HepG2 (cell line): ENCODE measurements around the gene OSBPL2. TPM values are rescaled to one million over a fixed set of nuclear protein-coding genes. Genes with fewer than 3 reads are reported as not detected.

Experiments
- BCL6 ChIP-seq: IDR thresholded peaks from 2 replicates; pipeline ENCODE4 v1.6.1; 2016; ENCODE audit warnings: missing genetic modification reagents, missing compliant biosample characterization
- HMG20B ChIP-seq: conservative IDR thresholded peaks from 2 replicates; pipeline ENCODE4 v1.6.1; 2016; ENCODE audit warnings: missing genetic modification reagents, missing compliant biosample characterization
- MTF2 ChIP-seq: sonication (generic); formaldehyde crosslinking; IDR thresholded peaks from 2 replicates; pipeline ENCODE4 v1.5.0; 2020; ENCODE audit warnings: missing genetic modification reagents, borderline replicate concordance
- MZF1 ChIP-seq: sonication (generic); formaldehyde crosslinking; IDR thresholded peaks from 2 replicates; pipeline ENCODE4 v1.8.1; 2023; ENCODE audit warnings: mild to moderate bottlenecking, missing genetic modification reagents, borderline replicate concordance
- SKI ChIP-seq: fragments of 450-650 bp; IDR thresholded peaks from one replicate; pipeline ENCODE4 v1.6.1; 2018; ENCODE audit warnings: mild to moderate bottlenecking; ENCODE audit not compliant: partially characterized antibody
- ZNF260 ChIP-seq: sonication (generic); formaldehyde crosslinking; IDR thresholded peaks from 2 replicates; pipeline ENCODE4 v1.4.0; 2020; ENCODE audit warnings: missing genetic modification reagents, low read depth, mild to moderate bottlenecking, borderline replicate concordance
- ZNF577 ChIP-seq: sonication (generic); formaldehyde crosslinking; IDR thresholded peaks from 2 replicates; pipeline ENCODE4 v1.4.0; 2020; ENCODE audit warnings: mild to moderate bottlenecking, low read depth, missing genetic modification reagents, borderline replicate concordance
- ZNF7 ChIP-seq: IDR thresholded peaks from 2 replicates; pipeline ENCODE4 v1.6.1; 2016; ENCODE audit warnings: missing biosample characterization, missing genetic modification reagents
- ZNF747 ChIP-seq: sonication (generic); formaldehyde crosslinking; IDR thresholded peaks from 2 replicates; pipeline ENCODE4 v1.8.1; 2023; ENCODE audit warnings: missing genetic modification reagents, mild to moderate bottlenecking, borderline replicate concordance
- ZNF788 ChIP-seq: sonication (generic); formaldehyde crosslinking; IDR thresholded peaks from 2 replicates; pipeline ENCODE4 v1.5.0; 2020; ENCODE audit warnings: mild to moderate bottlenecking, missing genetic modification reagents, borderline replicate concordance
- polyA plus RNA-seq, 8 experiments: library from polyadenylated mRNA; depleted of rRNA in 3 of 8; stranded (reverse) in 7 of 8; unstranded in 1 of 8; fragments of >200 nt; fragmentation: Illumina TruSeq in 4 of 8; extraction: Trizol in 4 of 8; gene quantifications; 2 replicates each; pipeline versions ENCODE4 v1.2.1 to v1.2.3, GENCODE V29; 2011 to 2016; ENCODE audit warnings: low read depth in 4 of 8, missing spikeins in 1 of 8, mixed read lengths in 1 of 8; ENCODE audit not compliant: insufficient read depth in 1 of 8
- total RNA-seq, 5 experiments: library from RNA; depleted of rRNA; stranded (reverse); fragments of >200 nt; fragmentation: Illumina TruSeq; extraction: Trizol; gene quantifications; 2 replicates each; pipeline ENCODE4 v1.2.3, GENCODE V29; 2016; ENCODE audit warnings: low read depth in 1 of 5
- TF ChIP-seq, protein P1 (sequence below): sonication (generic); formaldehyde crosslinking; IDR thresholded peaks from 2 replicates; pipeline ENCODE4 v1.8.1; 2023; ENCODE audit warnings: missing genetic modification reagents, mild to moderate bottlenecking, borderline replicate concordance
- TF ChIP-seq, protein P2 (sequence below): IDR thresholded peaks from 2 replicates; pipeline ENCODE4 v1.6.1; 2018; ENCODE audit warnings: missing genetic modification reagents, mild to moderate bottlenecking, missing compliant biosample characterization
- TF ChIP-seq, protein P3 (sequence below): sonication (generic); formaldehyde crosslinking; IDR thresholded peaks from 2 replicates; pipeline ENCODE4 v1.5.1; 2020; ENCODE audit warnings: missing genetic modification reagents, mild to moderate bottlenecking, borderline replicate concordance
- TF ChIP-seq, protein P4 (sequence below), 2 experiments: fragments of 450-650 bp in 1 of 2; sonication (generic) in 1 of 2; formaldehyde crosslinking; IDR thresholded peaks; 2 replicates each; pipeline versions ENCODE4 v1.5.0 to v1.8.0; 2020 to 2022; ENCODE audit warnings: mild to moderate bottlenecking in 1 of 2, missing genetic modification reagents in 1 of 2
- TF ChIP-seq, protein P5 (sequence below): IDR thresholded peaks from 2 replicates; pipeline ENCODE4 v1.6.1; 2016; ENCODE audit warnings: missing biosample characterization, missing genetic modification reagents, low read depth
- TF ChIP-seq, protein P6 (sequence below): sonication (generic); formaldehyde crosslinking; IDR thresholded peaks from 2 replicates; pipeline ENCODE4 v1.5.1; 2020; ENCODE audit warnings: missing genetic modification reagents, mild to moderate bottlenecking, borderline replicate concordance
- TF ChIP-seq, protein P7 (sequence below): IDR thresholded peaks from 2 replicates; pipeline ENCODE4 v1.6.1; 2016; ENCODE audit warnings: mild to moderate bottlenecking
- TF ChIP-seq, protein P8 (sequence below): sonication (generic); formaldehyde crosslinking; conservative IDR thresholded peaks from 2 replicates; pipeline ENCODE4 v1.8.0; 2022; ENCODE audit warnings: missing genetic modification reagents

OSBPL2 gene
- total and polyA plus RNA-seq, 2 of the 13 experiments (the other 11 are each of a cell fraction or from before 2014, with no cell fraction given), result 18.5 to 37.4 TPM

DNA sequence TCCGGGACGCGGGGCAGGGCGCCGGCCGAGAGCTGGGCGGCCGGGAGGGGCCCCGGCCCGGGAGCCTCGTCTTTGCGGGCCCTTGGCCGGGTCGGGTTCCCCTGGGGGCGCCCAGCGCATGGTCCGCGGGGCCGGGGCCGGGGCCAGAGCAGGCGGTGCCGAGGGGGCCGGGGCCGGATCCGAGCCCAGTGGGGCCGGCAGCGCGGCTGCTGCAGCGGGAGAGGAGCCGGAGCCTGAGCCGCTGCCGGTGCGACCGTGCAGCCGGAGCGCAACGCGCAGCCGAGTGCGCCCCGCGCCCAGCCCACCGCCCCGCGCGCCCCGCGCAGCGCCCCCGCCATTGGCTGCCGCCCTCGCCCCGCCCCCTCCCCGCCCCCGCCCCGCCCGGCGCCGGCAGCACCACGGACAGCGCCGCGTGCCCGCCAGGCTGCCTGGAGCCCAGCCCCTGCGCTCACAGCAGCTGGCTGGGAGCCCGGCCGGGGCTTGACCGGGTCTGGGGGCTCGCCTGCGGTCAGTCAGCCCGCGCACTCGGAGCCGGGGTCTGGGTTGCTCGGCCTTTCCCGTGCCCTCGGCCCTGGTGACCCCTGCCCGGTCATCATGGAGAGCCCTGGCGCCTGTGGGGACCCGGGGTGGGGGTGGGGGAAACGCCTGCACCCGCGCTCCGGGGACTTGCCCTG, 18.2 kb upstream of the OSBPL2 start, which contains the start of gene HRH3 (continued):
- TF ChIP-seq, protein P1, sequence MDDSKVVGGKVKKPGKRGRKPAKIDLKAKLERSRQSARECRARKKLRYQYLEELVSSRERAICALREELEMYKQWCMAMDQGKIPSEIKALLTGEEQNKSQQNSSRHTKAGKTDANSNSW (CRISPR knock-in tag), result 0 out of 2 replicates have a peak, but pooled peaks have one; percentile 77
- TF ChIP-seq SKI (no peak), ZNF577 (CRISPR knock-in tag) (no peak), ZNF7 (CRISPR knock-in tag) (no peak), BCL6 (CRISPR knock-in tag) (peak; percentile 51; the same call in 1 of the 2 replicates), MZF1 (CRISPR knock-in tag) (no peak), ZNF260 (CRISPR knock-in tag) (no peak), HMG20B (0 out of 2 replicates have a peak, but pooled peaks have one; percentile 35), ZNF747 (CRISPR knock-in tag) (no peak), ZNF788 (peak; percentile 29; the same call in 1 of the 2 replicates), MTF2 (CRISPR knock-in tag) (peak; percentile 90; the same call in 1 of the 2 replicates)
- TF ChIP-seq, protein P2, sequence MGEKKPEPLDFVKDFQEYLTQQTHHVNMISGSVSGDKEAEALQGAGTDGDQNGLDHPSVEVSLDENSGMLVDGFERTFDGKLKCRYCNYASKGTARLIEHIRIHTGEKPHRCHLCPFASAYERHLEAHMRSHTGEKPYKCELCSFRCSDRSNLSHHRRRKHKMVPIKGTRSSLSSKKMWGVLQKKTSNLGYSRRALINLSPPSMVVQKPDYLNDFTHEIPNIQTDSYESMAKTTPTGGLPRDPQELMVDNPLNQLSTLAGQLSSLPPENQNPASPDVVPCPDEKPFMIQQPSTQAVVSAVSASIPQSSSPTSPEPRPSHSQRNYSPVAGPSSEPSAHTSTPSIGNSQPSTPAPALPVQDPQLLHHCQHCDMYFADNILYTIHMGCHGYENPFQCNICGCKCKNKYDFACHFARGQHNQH (CRISPR knock-in tag), result no peak; the same call in 1 of the 2 replicates
- TF ChIP-seq, protein P3, sequence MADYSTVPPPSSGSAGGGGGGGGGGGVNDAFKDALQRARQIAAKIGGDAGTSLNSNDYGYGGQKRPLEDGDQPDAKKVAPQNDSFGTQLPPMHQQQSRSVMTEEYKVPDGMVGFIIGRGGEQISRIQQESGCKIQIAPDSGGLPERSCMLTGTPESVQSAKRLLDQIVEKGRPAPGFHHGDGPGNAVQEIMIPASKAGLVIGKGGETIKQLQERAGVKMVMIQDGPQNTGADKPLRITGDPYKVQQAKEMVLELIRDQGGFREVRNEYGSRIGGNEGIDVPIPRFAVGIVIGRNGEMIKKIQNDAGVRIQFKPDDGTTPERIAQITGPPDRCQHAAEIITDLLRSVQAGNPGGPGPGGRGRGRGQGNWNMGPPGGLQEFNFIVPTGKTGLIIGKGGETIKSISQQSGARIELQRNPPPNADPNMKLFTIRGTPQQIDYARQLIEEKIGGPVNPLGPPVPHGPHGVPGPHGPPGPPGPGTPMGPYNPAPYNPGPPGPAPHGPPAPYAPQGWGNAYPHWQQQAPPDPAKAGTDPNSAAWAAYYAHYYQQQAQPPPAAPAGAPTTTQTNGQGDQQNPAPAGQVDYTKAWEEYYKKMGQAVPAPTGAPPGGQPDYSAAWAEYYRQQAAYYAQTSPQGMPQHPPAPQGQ (CRISPR knock-in tag), result no peak
- TF ChIP-seq, protein P4, sequence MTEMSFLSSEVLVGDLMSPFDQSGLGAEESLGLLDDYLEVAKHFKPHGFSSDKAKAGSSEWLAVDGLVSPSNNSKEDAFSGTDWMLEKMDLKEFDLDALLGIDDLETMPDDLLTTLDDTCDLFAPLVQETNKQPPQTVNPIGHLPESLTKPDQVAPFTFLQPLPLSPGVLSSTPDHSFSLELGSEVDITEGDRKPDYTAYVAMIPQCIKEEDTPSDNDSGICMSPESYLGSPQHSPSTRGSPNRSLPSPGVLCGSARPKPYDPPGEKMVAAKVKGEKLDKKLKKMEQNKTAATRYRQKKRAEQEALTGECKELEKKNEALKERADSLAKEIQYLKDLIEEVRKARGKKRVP (CRISPR knock-in tag; IDR thresholded peaks at IDR 0.05), result no peak; a peak in 1 of 4 replicates
- TF ChIP-seq, protein P5, sequence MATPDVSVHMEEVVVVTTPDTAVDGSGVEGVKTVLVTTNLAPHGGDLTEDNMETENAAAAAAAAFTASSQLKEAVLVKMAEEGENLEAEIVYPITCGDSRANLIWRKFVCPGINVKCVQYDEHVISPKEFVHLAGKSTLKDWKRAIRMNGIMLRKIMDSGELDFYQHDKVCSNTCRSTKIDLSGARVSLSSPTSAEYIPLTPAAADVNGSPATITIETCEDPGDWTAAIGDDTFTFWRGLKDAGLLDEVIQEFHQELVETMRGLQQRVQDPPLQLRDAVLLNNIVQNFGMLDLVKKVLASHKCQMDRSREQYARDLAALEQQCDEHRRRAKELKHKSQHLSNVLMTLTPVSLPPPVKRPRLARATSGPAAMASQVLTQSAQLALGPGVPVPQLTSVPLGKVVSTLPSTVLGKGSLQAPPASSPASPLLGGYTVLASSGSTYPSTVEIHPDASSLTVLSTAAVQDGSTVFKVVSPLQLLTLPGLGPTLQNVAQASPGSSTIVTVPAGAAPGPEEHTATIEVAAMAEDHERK, result no peak
- TF ChIP-seq, protein P6, sequence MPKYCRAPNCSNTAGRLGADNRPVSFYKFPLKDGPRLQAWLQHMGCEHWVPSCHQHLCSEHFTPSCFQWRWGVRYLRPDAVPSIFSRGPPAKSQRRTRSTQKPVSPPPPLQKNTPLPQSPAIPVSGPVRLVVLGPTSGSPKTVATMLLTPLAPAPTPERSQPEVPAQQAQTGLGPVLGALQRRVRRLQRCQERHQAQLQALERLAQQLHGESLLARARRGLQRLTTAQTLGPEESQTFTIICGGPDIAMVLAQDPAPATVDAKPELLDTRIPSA (CRISPR knock-in tag), result no peak
- TF ChIP-seq, protein P7, sequence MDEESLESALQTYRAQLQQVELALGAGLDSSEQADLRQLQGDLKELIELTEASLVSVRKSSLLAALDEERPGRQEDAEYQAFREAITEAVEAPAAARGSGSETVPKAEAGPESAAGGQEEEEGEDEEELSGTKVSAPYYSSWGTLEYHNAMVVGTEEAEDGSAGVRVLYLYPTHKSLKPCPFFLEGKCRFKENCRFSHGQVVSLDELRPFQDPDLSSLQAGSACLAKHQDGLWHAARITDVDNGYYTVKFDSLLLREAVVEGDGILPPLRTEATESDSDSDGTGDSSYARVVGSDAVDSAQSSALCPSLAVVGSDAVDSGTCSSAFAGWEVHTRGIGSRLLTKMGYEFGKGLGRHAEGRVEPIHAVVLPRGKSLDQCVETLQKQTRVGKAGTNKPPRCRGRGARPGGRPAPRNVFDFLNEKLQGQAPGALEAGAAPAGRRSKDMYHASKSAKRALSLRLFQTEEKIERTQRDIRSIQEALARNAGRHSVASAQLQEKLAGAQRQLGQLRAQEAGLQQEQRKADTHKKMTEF, result peak; percentile 52; the same call in 1 of the 2 replicates
- TF ChIP-seq, protein P8, sequence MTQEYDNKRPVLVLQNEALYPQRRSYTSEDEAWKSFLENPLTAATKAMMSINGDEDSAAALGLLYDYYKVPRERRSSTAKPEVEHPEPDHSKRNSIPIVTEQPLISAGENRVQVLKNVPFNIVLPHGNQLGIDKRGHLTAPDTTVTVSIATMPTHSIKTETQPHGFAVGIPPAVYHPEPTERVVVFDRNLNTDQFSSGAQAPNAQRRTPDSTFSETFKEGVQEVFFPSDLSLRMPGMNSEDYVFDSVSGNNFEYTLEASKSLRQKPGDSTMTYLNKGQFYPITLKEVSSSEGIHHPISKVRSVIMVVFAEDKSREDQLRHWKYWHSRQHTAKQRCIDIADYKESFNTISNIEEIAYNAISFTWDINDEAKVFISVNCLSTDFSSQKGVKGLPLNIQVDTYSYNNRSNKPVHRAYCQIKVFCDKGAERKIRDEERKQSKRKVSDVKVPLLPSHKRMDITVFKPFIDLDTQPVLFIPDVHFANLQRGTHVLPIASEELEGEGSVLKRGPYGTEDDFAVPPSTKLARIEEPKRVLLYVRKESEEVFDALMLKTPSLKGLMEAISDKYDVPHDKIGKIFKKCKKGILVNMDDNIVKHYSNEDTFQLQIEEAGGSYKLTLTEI (CRISPR knock-in tag), result no peak
